HL-60 (cell line): ENCODE results near the gene FIBP.
A peak's percentile ranks its signal among the peaks of the same experiment; 100 is the strongest.

Source experiments
- DNase-seq, 2 experiments: peaks; one replicate each; pipeline ENCODE4 v3.0.0-alpha.2; 2010 to 2020; ENCODE audit warnings: low read depth in 1 of 2, low spot score in 1 of 2
- H3K27ac ChIP-seq: fragments of 250-450 bp; sonication (Bioruptor Pico); replicated peaks from 2 replicates; pipeline ENCODE4 v1.5.1; 2020; ENCODE audit warnings: mild to moderate bottlenecking, moderate library complexity
- H3K27me3 ChIP-seq: fragments of 250-450 bp; sonication (Bioruptor Pico); 2 replicates; pipeline ENCODE4 v1.5.1; 2021; ENCODE audit warnings: mild to moderate bottlenecking, moderate library complexity; ENCODE audit not compliant: insufficient read depth, poor library complexity, severe bottlenecking
- H3K4me3 ChIP-seq: replicated peaks from 2 replicates; pipeline ENCODE4 v1.5.1; 2011; ENCODE audit warnings: mild to moderate bottlenecking, control low read depth, low read length; ENCODE audit not compliant: insufficient read depth
- CTCF ChIP-seq: IDR thresholded peaks from one replicate; pipeline ENCODE4 v1.5.1; 2011; ENCODE audit warnings: low read length, control low read depth, inconsistent platforms; ENCODE audit not compliant: insufficient read depth
- GABPA ChIP-seq: IDR thresholded peaks from 2 replicates; pipeline ENCODE4 v1.6.1; 2012; ENCODE audit warnings: low read depth
- POLR2AphosphoS5 ChIP-seq: IDR thresholded peaks from 2 replicates; pipeline ENCODE4 v1.6.1; 2012; ENCODE audit warnings: low read depth
- SPI1 ChIP-seq: IDR thresholded peaks from 2 replicates; pipeline ENCODE4 v1.6.1; 2012; ENCODE audit warnings: low read depth, mild to moderate bottlenecking, borderline replicate concordance
- TF ChIP-seq, protein P1 (sequence below): IDR thresholded peaks from 2 replicates; pipeline ENCODE4 v1.6.1; 2012; ENCODE audit warnings: low read depth; ENCODE audit not compliant: insufficient replicate concordance

The FIBP gene

GRCh38 chr11:65900125-65900898 is 12.0 kb upstream of the FIBP start, which contains the start of gene FOSL1:
TSS of gene FOSL1 (minus strand) at chr11:65900388. CDS start at chr11:65900339, 49 bp downstream.
- DNase-seq: peak; percentile 71 to 93
- H3K27ac ChIP-seq: peak within 1 kb of the TSS; percentile 49
- H3K27me3 ChIP-seq: no peaks in the 10 kb centered on the region
- TF ChIP-seq GABPA (no peak), POLR2AphosphoS5 (0 out of 2 replicates have a peak, but pooled peaks have one; percentile 33)
- TF ChIP-seq, protein P1, sequence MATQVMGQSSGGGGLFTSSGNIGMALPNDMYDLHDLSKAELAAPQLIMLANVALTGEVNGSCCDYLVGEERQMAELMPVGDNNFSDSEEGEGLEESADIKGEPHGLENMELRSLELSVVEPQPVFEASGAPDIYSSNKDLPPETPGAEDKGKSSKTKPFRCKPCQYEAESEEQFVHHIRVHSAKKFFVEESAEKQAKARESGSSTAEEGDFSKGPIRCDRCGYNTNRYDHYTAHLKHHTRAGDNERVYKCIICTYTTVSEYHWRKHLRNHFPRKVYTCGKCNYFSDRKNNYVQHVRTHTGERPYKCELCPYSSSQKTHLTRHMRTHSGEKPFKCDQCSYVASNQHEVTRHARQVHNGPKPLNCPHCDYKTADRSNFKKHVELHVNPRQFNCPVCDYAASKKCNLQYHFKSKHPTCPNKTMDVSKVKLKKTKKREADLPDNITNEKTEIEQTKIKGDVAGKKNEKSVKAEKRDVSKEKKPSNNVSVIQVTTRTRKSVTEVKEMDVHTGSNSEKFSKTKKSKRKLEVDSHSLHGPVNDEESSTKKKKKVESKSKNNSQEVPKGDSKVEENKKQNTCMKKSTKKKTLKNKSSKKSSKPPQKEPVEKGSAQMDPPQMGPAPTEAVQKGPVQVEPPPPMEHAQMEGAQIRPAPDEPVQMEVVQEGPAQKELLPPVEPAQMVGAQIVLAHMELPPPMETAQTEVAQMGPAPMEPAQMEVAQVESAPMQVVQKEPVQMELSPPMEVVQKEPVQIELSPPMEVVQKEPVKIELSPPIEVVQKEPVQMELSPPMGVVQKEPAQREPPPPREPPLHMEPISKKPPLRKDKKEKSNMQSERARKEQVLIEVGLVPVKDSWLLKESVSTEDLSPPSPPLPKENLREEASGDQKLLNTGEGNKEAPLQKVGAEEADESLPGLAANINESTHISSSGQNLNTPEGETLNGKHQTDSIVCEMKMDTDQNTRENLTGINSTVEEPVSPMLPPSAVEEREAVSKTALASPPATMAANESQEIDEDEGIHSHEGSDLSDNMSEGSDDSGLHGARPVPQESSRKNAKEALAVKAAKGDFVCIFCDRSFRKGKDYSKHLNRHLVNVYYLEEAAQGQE: no peak
- H3K4me3 ChIP-seq: peak within 1 kb of the TSS; percentile 50

DNA sequence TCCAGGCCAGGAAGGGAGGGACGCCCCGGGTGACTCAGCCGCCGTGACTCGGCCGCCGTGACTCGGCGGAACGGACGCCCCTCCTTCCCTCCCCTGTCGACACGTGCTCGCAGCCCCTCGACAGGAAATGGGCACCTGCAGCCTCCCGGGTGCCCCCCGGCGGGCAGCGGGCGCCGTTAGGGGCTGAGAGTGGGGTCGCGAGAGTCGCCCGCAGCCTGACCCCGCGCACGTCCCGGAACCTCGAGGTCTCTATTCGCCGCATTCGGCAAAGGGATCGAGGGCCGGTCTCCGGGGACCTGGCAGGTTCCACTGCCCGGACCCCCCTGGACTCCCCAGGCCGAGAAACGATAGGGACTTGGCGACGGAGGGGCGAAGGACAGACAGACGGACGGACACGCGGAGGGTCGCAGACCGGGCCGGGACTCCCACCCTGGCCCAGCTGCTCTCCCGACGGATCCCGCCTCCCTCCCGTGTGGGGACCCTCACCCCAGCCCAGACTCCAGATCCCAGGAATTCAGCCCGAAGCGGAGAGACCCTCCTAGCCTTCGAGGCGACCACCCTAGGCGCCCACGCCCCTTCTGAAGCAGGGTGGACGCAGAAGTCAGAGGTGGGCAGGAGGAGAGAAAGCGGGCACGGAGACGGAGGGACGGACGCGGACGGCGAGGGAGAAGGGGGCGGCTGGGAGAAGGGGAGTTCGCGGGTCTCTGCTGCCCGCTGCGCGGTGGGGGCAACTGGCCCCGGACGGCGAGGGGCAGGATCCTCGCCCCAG is 11.3 kb upstream of the FIBP start:
- H3K4me3 ChIP-seq: peak overlapping the region; percentile 50
- no peaks in the 10 kb centered on the region for H3K27me3 ChIP-seq
- TF ChIP-seq, protein P1: no peak
- TF ChIP-seq GABPA (no peak), POLR2AphosphoS5 (no peak), CTCF (no peak), SPI1 (no peak)
- peak overlapping the region; percentile 49 for H3K27ac ChIP-seq
- no peak for DNase-seq

DNA sequence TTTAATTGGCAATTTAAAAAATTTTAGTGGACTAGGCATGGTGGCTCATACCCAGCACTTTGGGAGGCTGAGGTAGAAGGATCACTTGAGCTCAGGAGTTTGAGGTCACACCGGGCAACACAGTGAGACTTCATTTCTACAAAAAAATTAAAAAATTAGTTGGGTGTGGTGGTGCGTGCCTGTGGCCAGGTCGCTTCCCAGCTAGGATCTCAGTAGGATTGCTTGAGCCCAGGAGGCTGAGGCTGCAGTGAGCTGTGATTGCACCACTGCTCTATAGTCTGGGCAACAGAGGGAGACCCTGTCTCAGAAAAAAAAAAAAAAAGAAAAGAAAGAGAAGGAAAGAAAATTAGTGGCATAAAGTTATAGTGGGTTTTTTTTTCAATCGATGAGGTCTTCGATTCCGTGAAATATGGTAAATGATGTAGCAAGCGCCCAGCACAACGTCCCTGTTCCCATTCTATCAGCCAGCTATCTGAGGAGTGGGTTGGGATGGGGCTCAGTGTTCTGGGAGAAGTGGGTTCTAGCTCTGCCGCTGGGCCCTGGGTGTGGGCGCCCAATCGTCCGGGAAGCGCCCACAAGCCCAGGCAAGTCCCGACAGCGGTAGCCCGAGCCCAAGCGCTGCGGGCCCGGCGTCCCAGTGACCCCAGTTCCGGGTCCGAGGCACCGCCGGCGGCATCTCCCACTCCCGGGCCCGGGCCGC is 10.5 kb upstream of the FIBP start:
- Histone ChIP-seq H3K4me3 (peak overlapping the region; percentile 50), H3K27ac (no peak overlapping the region; the same call in 1 of the 2 replicates), H3K27me3 (no peaks in the 10 kb centered on the region)
- no peak for DNase-seq
- TF ChIP-seq, protein P1: no peak
- no peak for TF ChIP-seq CTCF
- TF ChIP-seq GABPA: no peak
- TF ChIP-seq POLR2AphosphoS5: no peak
- TF ChIP-seq SPI1: no peak
